Astrocyte (in vitro differentiated cells and primary cell): ENCODE measurements around the gene KIRREL3. TPM values are rescaled to one million over a fixed set of nuclear protein-coding genes. Genes with fewer than 3 reads are reported as not detected.

Experiments
- DNase-seq: peaks from one replicate; pipeline ENCODE4 v3.0.0-alpha.2; 2010; ENCODE audit warnings: low read depth
- FAIRE-seq: peaks from 2 replicates; lab custom pipeline; 2011; peaks lifted over from hg19 to GRCh38; lab: Jason Lieb, UNC
- H2AFZ ChIP-seq: 2 replicates; pipeline ENCODE4 v1.6.0; 2012; ENCODE audit warnings: low read depth, low read length, inconsistent platforms
- H3K27ac ChIP-seq: 2 replicates; pipeline ENCODE4 v1.5.1; 2011; ENCODE audit warnings: low read depth, low read length, inconsistent platforms
- H3K27me3 ChIP-seq: 2 replicates; pipeline ENCODE4 v1.6.0; 2011; ENCODE audit warnings: low read length, inconsistent platforms; ENCODE audit not compliant: insufficient read depth
- H3K36me3 ChIP-seq: 2 replicates; pipeline ENCODE4 v1.5.1; 2011; ENCODE audit warnings: low read length, inconsistent platforms; ENCODE audit not compliant: insufficient read depth
- H3K4me1 ChIP-seq: 2 replicates; pipeline ENCODE4 v1.5.1; 2011; ENCODE audit warnings: low read length, inconsistent platforms; ENCODE audit not compliant: insufficient read depth
- H3K4me2 ChIP-seq: 2 replicates; pipeline ENCODE4 v1.6.0; 2012; ENCODE audit warnings: low read length, inconsistent platforms
- H3K4me3 ChIP-seq: 2 replicates; pipeline ENCODE4 v1.5.1; 2011; ENCODE audit warnings: low read depth, mild to moderate bottlenecking, low read length, inconsistent platforms; ENCODE audit not compliant: insufficient read depth
- H3K79me2 ChIP-seq: 2 replicates; pipeline ENCODE4 v1.6.0; 2012; ENCODE audit warnings: mild to moderate bottlenecking, low read length, inconsistent platforms; ENCODE audit not compliant: insufficient read depth
- H3K9ac ChIP-seq: 2 replicates; pipeline ENCODE4 v1.6.0; 2012; ENCODE audit warnings: mild to moderate bottlenecking, low read length, inconsistent platforms
- H3K9me3 ChIP-seq: 2 replicates; pipeline ENCODE4 v1.5.1; 2012; ENCODE audit warnings: low read depth, mild to moderate bottlenecking, low read length, inconsistent platforms; ENCODE audit not compliant: insufficient read depth
- H4K20me1 ChIP-seq: 2 replicates; pipeline ENCODE4 v1.6.0; 2012; ENCODE audit warnings: low read length, inconsistent platforms; ENCODE audit not compliant: insufficient read depth
- H3K27ac Mint-ChIP-seq: one replicate; pipeline ENCODE4 v1.8.0; 2021; ENCODE audit warnings: mild to moderate bottlenecking, mixed read lengths; ENCODE audit not compliant: unreplicated experiment
- H3K27me3 Mint-ChIP-seq: one replicate; pipeline ENCODE4 v1.8.0; 2021; ENCODE audit warnings: low read depth, mixed read lengths; ENCODE audit not compliant: unreplicated experiment
- H3K36me3 Mint-ChIP-seq: one replicate; pipeline ENCODE4 v1.8.0; 2021; ENCODE audit warnings: low read depth, mixed read lengths; ENCODE audit not compliant: unreplicated experiment
- H3K4me1 Mint-ChIP-seq: one replicate; pipeline ENCODE4 v1.8.0; 2021; ENCODE audit warnings: low read depth, mixed read lengths; ENCODE audit not compliant: unreplicated experiment
- H3K4me3 Mint-ChIP-seq: one replicate; pipeline ENCODE4 v1.8.0; 2021; ENCODE audit warnings: mild to moderate bottlenecking, moderate library complexity, mixed read lengths; ENCODE audit not compliant: unreplicated experiment
- H3K9me3 Mint-ChIP-seq: one replicate; pipeline ENCODE4 v1.8.0; 2021; ENCODE audit warnings: mild to moderate bottlenecking, mixed read lengths; ENCODE audit not compliant: unreplicated experiment
- EZH2 ChIP-seq: IDR thresholded peaks from 2 replicates; pipeline ENCODE4 v1.6.1; 2012; ENCODE audit warnings: mild to moderate bottlenecking, low read length, inconsistent platforms; ENCODE audit not compliant: insufficient read depth
- total RNA-seq: library from RNA; stranded (reverse); gene quantifications from 2 replicates; pipeline ENCODE4 v1.2.1, GENCODE V29; 2021
- TF ChIP-seq, protein P1 (sequence below): IDR thresholded peaks from 2 replicates; pipeline ENCODE4 v1.5.1; 2011; ENCODE audit warnings: low read depth, mild to moderate bottlenecking, inconsistent platforms, low read length, moderate library complexity; ENCODE audit not compliant: insufficient read depth

Gene KIRREL3
- total RNA-seq, 1 donor from 2014 or later: 0.91 TPM

DNA sequence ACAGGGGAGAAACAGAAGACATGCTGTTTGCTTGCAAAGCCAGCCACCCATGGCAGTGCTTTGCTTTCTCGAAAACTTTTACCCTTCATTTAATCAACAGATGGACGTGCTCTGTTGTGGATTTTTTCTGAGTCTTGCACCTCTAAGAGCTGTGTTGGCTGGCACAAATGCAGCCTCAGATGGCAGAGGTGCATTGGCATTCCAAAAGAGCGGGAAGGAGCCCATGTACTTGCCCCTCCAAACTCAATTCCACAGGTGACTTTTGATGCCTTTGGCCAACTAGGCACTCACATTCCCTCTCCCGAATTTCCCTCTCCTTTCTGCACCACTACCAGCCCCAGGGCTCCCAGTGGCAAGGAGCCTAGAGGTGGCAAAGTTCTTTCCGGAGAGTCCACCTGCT is 1.2 kb downstream of the KIRREL3 start:
- no peak for TF ChIP-seq EZH2
- Histone ChIP-seq H3K9me3 (no peaks in the 10 kb centered on the region), H3K27me3 (no peaks in the 10 kb centered on the region), H3K4me2 (peak overlapping the region; percentile 98), H4K20me1 (no peaks in the 10 kb centered on the region), H3K36me3 (no peaks in the 10 kb centered on the region), H3K27ac (no peak overlapping the region), H3K4me3 (peak overlapping the region; percentile 92), H3K4me1 (peaks cover 11% of the 10 kb centered on the region), H2AFZ (no peak overlapping the region), H3K9ac (peak overlapping the region; percentile 92), H3K79me2 (peaks cover 29% of the 10 kb centered on the region)
- DNase-seq (no peak), FAIRE-seq (no peak)
- H3K27ac Mint-ChIP-seq: no peak overlapping the region
- H3K4me1 Mint-ChIP-seq: peaks cover 11% of the 10 kb centered on the region
- H3K36me3 Mint-ChIP-seq: no peaks in the 10 kb centered on the region
- H3K4me3 Mint-ChIP-seq: no peak overlapping the region
- no peaks in the 10 kb centered on the region for H3K9me3 Mint-ChIP-seq
- peaks cover 28% of the 10 kb centered on the region for H3K27me3 Mint-ChIP-seq

DNA sequence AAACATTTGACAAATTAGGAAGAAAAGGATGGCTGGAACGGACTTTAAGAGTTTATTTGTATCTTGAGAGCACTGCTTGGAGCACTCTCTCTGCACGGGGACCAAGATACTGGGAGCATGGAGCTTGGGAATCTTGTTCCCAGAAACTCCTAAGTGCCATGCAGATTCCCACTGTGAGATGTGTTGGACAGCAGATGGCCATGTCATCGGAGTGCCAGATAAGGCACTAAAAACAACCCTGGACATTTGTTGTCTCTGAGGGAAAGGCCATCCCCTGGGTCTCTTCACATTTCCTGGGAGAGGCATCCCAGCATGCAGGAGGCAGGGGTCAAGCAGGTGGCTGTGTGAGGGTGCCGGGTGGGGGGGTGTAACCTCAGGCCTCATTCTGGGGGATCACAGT is 2.9 kb downstream of the KIRREL3 start:
- H3K4me3 Mint-ChIP-seq: no peak overlapping the region
- no peak for TF ChIP-seq EZH2
- TF ChIP-seq, protein P1, sequence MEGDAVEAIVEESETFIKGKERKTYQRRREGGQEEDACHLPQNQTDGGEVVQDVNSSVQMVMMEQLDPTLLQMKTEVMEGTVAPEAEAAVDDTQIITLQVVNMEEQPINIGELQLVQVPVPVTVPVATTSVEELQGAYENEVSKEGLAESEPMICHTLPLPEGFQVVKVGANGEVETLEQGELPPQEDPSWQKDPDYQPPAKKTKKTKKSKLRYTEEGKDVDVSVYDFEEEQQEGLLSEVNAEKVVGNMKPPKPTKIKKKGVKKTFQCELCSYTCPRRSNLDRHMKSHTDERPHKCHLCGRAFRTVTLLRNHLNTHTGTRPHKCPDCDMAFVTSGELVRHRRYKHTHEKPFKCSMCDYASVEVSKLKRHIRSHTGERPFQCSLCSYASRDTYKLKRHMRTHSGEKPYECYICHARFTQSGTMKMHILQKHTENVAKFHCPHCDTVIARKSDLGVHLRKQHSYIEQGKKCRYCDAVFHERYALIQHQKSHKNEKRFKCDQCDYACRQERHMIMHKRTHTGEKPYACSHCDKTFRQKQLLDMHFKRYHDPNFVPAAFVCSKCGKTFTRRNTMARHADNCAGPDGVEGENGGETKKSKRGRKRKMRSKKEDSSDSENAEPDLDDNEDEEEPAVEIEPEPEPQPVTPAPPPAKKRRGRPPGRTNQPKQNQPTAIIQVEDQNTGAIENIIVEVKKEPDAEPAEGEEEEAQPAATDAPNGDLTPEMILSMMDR: no peak
- H3K4me1 ChIP-seq: peaks cover 24% of the 10 kb centered on the region
- no peak overlapping the region for H3K4me2 ChIP-seq
- no peaks in the 10 kb centered on the region for H4K20me1 ChIP-seq
- no peaks in the 10 kb centered on the region for H3K9me3 Mint-ChIP-seq
- peaks cover 29% of the 10 kb centered on the region for H3K79me2 ChIP-seq
- H3K4me1 Mint-ChIP-seq: peaks cover 24% of the 10 kb centered on the region
- H3K27ac Mint-ChIP-seq: no peak overlapping the region
- no peak overlapping the region for H3K4me3 ChIP-seq
- peaks cover 22% of the 10 kb centered on the region for H3K27me3 Mint-ChIP-seq
- DNase-seq: no peak
- no peak overlapping the region for H2AFZ ChIP-seq
- no peak overlapping the region for H3K27ac ChIP-seq
- FAIRE-seq: no peak
- H3K36me3 Mint-ChIP-seq: no peaks in the 10 kb centered on the region
- H3K9me3 ChIP-seq: no peaks in the 10 kb centered on the region
- H3K9ac ChIP-seq: no peak overlapping the region
- H3K36me3 ChIP-seq: no peaks in the 10 kb centered on the region
- no peaks in the 10 kb centered on the region for H3K27me3 ChIP-seq

DNA sequence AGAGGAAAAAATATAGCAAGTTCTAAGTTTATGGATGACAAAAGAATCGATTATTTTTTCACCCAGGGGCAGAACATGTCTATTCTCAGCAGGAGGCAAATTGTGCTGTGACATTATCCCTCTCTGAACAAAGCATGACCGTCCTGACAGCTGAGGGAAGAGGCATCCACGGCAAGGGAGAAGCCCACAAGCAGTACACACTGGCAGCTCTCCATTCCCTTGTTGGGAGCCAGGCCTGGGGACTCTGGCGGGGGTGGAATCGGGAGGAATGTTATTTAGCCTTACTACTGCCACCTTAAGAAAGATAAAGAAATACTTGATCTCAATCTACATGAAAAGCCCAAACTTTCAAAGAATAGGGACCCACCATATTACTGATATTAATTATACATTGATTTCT is 3.4 kb downstream of the KIRREL3 start:
- H3K36me3 ChIP-seq: no peaks in the 10 kb centered on the region
- H3K27me3 ChIP-seq: no peaks in the 10 kb centered on the region
- H2AFZ ChIP-seq: no peak overlapping the region
- peaks cover 28% of the 10 kb centered on the region for H3K4me1 ChIP-seq
- DNase-seq (peak; percentile 44), FAIRE-seq (no peak)
- TF ChIP-seq, protein P1: no peak
- no peak for TF ChIP-seq EZH2
- H3K79me2 ChIP-seq: peaks cover 29% of the 10 kb centered on the region
- H3K27ac ChIP-seq: no peak overlapping the region
- peaks cover 29% of the 10 kb centered on the region for H3K4me1 Mint-ChIP-seq
- H4K20me1 ChIP-seq: no peaks in the 10 kb centered on the region
- peak overlapping the region; percentile 46 for H3K4me2 ChIP-seq
- no peaks in the 10 kb centered on the region for H3K9me3 ChIP-seq
- H3K27ac Mint-ChIP-seq: no peak overlapping the region
- H3K27me3 Mint-ChIP-seq: peaks cover 19% of the 10 kb centered on the region
- no peak overlapping the region for H3K4me3 ChIP-seq
- peak overlapping the region; percentile 48 for H3K9ac ChIP-seq
- no peaks in the 10 kb centered on the region for H3K36me3 Mint-ChIP-seq
- no peaks in the 10 kb centered on the region for H3K9me3 Mint-ChIP-seq
- peak overlapping the region; percentile 43 for H3K4me3 Mint-ChIP-seq
